Activated CD4-positive, CD25-positive, alpha-beta regulatory T cell treated with anti-CD3 and anti-CD28 coated beads, Interleukin-2, amount 50 U/mL, for 16 hours (primary cell): Measurements from ENCODE around the gene CEP85L.

Source experiments
- DNase-seq: peaks from one replicate; pipeline ENCODE4 v3.0.0-alpha.2; 2020; ENCODE audit warnings: low read depth, low spot score

The CEP85L gene

GRCh38 chr6:118542184-118542952 lies 109.0 kb downstream of the CEP85L start:
- no peak for DNase-seq

GRCh38 chr6:118537574-118537973 lies 113.8 kb downstream of the CEP85L start:
- DNase-seq, result no peak

GRCh38 chr6:118536478-118536877 lies 114.9 kb downstream of the CEP85L start:
- DNase-seq, result no peak

GRCh38 chr6:118535176-118535844 lies 116.1 kb downstream of the CEP85L start:
- no peak for DNase-seq

- no peak for DNase-seq
These were observed 120.4 kb downstream of the CEP85L start for GRCh38 chr6:118530942-118531341.

GRCh38 chr6:118529756-118530155 lies 121.6 kb downstream of the CEP85L start:
- no peak for DNase-seq

- DNase-seq, result no peak
These were observed 123.3 kb downstream of the CEP85L start for GRCh38 chr6:118528129-118528528.

GRCh38 chr6:118525913-118526780 lies 125.2 kb downstream of the CEP85L start:
- no peak for DNase-seq

GRCh38 chr6:118524686-118525085 lies 126.7 kb downstream of the CEP85L start:
- no peak for DNase-seq

GRCh38 chr6:118523216-118523615 lies 128.2 kb downstream of the CEP85L start:
- no peak for DNase-seq

- no peak for DNase-seq
These were observed 129.0 kb downstream of the CEP85L start for GRCh38 chr6:118522422-118522821.

GRCh38 chr6:118514689-118515088 lies 136.7 kb downstream of the CEP85L start:
- no peak for DNase-seq

GRCh38 chr6:118511930-118512715 lies 139.3 kb downstream of the CEP85L start:
- DNase-seq, result no peak

GRCh38 chr6:118509009-118509617 lies 142.3 kb downstream of the CEP85L start:
- DNase-seq, result no peak

- DNase-seq, result no peak
These were observed 143.8 kb downstream of the CEP85L start for GRCh38 chr6:118507636-118508035.

- no peak for DNase-seq
These were observed 145.2 kb downstream of the CEP85L start for GRCh38 chr6:118506071-118506638.

- no peak for DNase-seq
These were observed 145.7 kb downstream of the CEP85L start for GRCh38 chr6:118505656-118506055.

GRCh38 chr6:118504611-118505010 lies 146.8 kb downstream of the CEP85L start:
- no peak for DNase-seq

- DNase-seq, result no peak
These were observed 149.2 kb downstream of the CEP85L start for GRCh38 chr6:118502169-118502568.

- no peak for DNase-seq
These were observed 149.6 kb downstream of the CEP85L start for GRCh38 chr6:118501765-118502164.

GRCh38 chr6:118501099-118501498 lies 150.3 kb downstream of the CEP85L start:
- DNase-seq, result no peak
